Mesenteric fat pad (tissue), 1 donor: Measurements from ENCODE around the gene CLC. TPM values are rescaled to one million over a fixed set of nuclear protein-coding genes. Genes with fewer than 3 reads are reported as not detected.
"Not testable (repeated sequence)": the region's sequence is repeated elsewhere in the genome, so short reads cannot be mapped to it uniquely, and the experiment has no call there.

Experiments
- DNase-seq: peaks from one replicate; pipeline ENCODE4 v3.0.0-alpha.2; 2020; ENCODE audit warnings: low spot score
- total RNA-seq: library from RNA; stranded (reverse); fragmentation: NEBNext Ultra II Directional; extraction: Animal tissue kit (Norgen Biotek cat#: 25700); gene quantifications from one replicate; pipeline ENCODE4 v1.2.1, GENCODE V29; 2021
- donor health status: DM: yes; HTN: yes; CAD: no.

Gene CLC
- total RNA-seq, 1 donor from 2014 or later = not detected

DNA sequence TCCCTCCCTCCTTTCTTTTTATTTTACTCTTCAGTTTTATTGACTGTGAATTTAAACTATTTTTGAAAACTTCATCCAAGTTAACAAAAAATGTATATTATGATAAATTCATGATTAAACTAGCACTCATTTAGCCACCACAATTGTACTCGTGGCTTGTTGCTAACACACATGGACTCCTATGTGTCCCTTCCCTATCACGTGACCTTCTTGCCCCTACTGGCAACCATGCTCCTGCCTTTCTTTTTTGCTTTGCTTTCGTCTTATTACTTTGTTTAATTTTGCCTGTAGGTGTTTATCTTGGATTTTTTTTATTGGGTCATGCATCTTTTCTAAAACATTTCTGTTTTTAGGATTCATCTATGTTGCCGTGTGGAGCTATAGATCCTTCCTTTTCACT lies 8.2 kb downstream of the CLC start:
- no peak for DNase-seq

- DNase-seq = no peak
These were observed 9.8 kb downstream of the CLC start for GRCh38 chr19:39728040-39728439.

DNA sequence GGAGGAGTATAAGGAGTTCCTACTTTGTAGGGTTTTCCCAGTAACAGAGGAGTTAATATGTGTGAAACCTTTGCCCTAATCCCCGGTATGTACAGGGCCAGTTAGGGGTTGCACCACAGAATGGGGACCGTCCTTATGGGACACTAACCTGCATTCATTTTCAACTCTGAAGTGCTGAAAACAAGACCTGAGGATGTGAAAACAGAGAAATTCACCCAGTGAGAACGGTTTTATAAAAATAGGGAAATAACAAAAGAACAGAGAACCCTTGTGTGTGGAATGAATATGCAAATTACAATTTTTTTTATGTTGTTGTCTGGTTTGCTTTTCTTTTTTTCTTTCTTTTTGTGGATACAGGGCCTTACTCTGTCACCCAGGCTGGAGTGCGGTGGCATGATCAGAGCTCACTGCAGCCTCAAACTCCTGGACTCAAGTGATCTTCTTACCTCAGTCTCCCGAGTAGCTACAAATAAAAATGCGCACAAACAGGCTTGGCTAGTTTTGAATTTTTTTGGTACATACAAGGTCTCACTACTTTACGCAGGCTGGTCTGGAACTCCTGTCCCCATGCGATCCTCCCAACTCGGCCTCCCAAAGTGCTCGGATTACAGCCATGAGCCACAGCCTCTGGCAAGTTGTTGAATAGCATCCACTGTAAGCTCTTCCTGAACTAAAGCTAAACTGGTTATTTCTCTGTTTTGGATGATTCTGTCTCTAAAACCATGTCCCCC lies 10.6 kb downstream of the CLC start:
- no peak for DNase-seq

DNA sequence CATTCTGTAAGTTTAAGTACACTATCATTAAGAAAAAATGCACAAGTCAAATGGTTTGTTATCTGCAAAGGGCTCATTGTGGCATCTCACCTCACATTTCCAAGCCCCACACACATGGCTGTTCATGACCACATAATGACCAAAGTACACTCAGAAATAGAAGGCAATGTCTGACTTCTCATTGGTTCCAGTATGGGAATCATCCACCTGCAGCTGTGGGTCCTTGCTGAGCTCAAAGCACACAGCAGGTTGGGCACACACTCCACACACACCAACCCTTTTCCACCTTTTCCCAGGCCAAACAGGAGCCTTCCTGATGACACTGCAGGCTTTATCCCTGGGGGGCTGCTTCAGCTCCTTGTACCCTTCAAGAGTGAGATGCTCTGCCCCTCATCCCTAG lies 11.8 kb downstream of the CLC start:
- no peak for DNase-seq

GRCh38 chr19:39720144-39720543 lies 17.7 kb downstream of the CLC start:
- not testable (repeated sequence) for DNase-seq

- DNase-seq = no peak
These were observed 27.4 kb downstream of the CLC start for GRCh38 chr19:39710333-39710890.

- DNase-seq = no peak
These were observed 28.6 kb downstream of the CLC start for GRCh38 chr19:39709026-39709872.

DNA sequence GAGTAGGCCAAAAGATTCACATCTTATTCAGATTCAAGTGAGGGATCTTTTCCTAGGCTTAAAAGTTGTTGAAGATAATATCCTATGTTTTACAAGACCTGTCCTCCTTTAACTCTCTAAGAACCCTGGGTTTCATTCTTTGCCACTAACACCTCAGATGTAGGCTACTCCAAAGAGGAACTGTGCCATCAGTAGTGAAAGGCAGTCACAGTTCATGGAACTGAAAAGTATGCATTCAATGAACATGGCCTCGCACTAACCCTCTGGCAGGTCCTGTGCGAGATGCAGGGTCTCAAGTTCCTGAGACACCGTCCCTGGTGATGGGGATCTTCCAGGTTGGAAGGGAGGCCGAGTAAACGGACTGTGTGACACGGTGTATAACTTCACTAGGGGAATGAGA lies 29.2 kb downstream of the CLC start:
- DNase-seq = no peak

DNA sequence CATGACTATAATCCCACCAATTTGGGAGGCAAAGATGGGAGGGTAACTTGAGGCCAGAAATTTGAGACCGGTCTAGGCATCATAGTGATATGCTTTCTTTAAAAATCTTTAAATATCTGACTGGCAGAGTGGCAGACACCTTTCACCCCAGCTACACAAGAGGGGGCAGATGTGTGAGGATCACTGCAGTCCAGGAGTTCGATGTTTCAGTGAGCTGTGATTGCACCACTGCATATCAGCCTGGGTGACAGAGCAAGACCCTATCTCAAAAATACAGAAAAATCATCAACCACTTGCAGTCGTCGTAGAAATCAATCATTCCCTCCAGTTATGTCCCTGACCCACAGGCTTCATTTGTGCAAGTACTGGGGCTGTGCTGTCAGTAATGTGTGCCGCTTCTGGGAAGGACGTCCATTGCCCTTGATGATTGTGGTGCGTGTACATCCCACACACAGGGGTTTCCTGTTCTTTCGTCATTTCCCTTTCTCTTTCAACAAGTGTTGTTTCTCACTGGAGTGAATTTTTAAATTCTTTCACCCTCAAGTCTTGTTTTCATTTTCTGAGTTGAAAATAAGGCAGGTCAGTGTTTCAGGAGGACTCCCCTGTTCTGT lies 32.1 kb downstream of the CLC start:
- no peak for DNase-seq

GRCh38 chr19:39704181-39705044 lies 33.4 kb downstream of the CLC start, which contains the start of gene LGALS14:
LGALS14 (plus strand) TSS chr19:39704481; CDS start chr19:39704529, 48 bp downstream.
- no peak for DNase-seq

GRCh38 chr19:39701291-39701690 lies 36.5 kb downstream of the CLC start:
- no peak for DNase-seq

DNA sequence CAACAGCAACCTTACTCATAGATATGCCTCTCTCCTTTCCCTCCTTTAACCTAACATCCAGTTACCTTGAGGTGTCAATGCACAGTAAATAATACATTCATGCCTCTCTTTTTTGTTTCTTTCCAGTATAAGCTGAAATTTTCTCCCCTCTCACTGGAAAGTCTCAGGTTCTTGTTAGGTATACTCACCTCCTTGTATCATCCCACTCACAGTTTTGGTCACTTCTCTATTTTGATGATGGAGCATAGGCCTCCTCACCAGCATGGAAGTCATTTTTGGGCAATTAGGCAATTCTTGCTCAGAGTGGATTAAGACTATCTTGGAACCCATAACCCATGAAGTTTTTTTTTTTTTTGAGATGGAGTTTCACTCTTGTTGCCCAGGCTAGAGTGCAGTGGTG lies 39.3 kb downstream of the CLC start:
- DNase-seq = no peak

DNA sequence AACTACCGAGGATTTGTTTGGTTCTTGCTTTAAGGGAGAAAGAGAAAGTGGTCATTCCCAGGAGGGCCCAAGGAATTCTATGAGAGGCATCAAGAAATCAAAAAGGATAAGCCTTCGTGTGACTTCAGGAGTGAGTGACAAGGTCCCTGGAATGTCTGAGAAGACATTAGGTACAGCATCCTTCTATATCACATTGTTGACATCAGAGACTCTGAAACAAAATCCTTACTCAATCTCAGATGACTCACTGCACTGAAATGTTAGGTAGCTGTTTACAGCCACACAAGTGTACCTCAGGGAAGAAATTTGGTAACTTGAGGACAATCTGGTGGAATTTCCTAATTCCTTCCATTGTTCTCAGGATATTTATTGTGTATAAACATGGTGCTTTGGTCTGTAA lies 41.4 kb downstream of the CLC start:
- DNase-seq = no peak

DNA sequence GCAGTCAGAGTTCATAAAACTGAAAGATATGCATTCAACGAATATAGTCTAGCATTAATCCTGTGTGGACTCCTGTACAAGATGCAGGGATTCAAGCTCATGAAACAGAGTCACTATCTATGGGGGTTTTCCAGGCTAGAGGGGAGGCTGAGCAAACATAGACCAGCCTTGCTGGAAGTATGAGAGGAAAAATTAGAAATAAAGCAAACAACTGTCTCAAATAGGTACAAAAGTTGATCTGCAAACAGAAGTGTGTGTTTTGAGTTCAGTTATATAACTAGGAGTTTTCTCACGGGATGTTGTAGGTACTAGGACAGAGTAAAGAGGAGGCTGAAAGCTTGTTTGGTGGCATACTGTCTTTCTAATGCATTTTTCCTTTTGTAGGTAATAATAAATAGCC lies 42.1 kb downstream of the CLC start:
- DNase-seq = no peak

GRCh38 chr19:39692822-39693221 lies 45.0 kb downstream of the CLC start:
- DNase-seq = no peak

- DNase-seq = no peak
These were observed 45.7 kb downstream of the CLC start for GRCh38 chr19:39692166-39692565.

DNA sequence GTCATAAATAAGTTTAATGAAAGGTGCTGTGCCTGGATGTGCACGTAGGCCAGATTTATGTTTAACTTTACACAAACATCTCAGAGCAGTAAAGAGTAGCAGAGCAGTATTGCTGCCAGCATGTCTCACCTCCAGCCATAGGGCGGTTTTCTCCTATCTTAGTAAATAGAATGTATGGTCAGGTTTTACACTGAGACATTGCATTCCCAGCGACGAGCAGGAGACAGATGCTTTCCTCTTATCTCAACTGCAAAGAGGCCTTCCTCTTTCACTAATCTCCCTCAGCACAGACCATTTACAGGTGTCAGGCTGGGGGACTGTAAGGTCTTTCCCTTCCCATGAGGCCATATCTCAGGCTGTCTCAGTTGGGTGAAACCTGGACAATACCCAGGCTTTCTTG lies 49.2 kb downstream of the CLC start:
- DNase-seq = not testable (repeated sequence)

DNA sequence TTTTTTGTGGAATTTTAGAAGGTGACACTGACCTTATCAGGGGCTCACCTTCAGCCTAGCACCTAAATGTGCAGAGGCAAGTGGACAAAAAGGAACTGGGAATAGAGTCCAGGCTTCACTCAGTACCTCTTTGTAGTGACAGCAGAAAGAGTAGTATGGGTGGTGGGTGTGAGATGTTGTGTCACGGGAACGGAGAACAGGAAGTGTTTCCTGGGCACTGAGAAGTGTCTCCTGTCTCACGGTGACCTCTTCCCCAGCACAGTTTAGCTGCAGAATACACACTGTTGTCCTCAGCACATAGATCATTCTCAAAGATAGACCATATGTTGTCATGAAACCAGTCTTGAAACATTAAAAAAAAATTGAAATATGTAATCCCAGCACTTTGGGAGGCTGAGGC lies 51.1 kb downstream of the CLC start:
- no peak for DNase-seq

GRCh38 chr19:39684267-39684666 lies 53.6 kb downstream of the CLC start:
- DNase-seq = no peak

GRCh38 chr19:39681416-39681815 lies 56.4 kb downstream of the CLC start:
- no peak for DNase-seq
